IPS-18c (cell line): ENCODE measurements around the gene UST.
"Not testable (repeated sequence)": the region's sequence is repeated elsewhere in the genome, so short reads cannot be mapped to it uniquely, and the experiment has no call there.

Experiments used
- H3K4me3 ChIP-seq: 2 replicates; pipeline ENCODE4 v1.7.0; 2013; ENCODE audit warnings: low read depth, mild to moderate bottlenecking, low read length, moderate library complexity; ENCODE audit not compliant: insufficient read depth
- H3K9me3 ChIP-seq: one replicate; pipeline ENCODE4 v1.6.1; 2013; ENCODE audit warnings: mild to moderate bottlenecking, low read length, moderate library complexity; ENCODE audit not compliant: control insufficient read depth, insufficient read depth

Gene UST

DNA sequence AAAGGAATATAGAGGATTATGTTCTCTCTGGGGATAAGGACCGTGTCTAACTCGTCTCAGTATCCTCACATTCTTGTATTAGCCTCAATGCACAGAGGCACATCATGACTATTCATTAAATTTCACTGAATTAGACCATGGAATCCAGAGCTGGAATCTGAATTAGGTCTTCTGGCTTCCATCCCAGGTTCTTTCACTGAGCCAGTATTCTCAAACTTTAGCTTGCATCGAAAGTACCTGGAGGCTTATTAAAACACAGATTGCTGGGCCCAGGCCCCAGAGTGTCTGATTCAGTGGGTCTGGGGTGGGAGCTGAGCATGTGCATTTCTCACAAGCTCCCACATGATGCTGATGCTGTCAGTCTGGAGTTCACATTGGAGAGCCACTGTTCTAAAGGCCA is 142.0 kb downstream of the UST start:
- Histone ChIP-seq H3K4me3 (no peak overlapping the region), H3K9me3 (no peaks in the 10 kb centered on the region)

GRCh38 chr6:148890096-148890495 is 143.3 kb downstream of the UST start:
- no peaks in the 10 kb centered on the region for H3K9me3 ChIP-seq
- no peak overlapping the region for H3K4me3 ChIP-seq

- Histone ChIP-seq H3K9me3 (no peaks in the 10 kb centered on the region), H3K4me3 (no peak overlapping the region)
These were observed 144.0 kb downstream of the UST start for GRCh38 chr6:148890652-148891404.

DNA sequence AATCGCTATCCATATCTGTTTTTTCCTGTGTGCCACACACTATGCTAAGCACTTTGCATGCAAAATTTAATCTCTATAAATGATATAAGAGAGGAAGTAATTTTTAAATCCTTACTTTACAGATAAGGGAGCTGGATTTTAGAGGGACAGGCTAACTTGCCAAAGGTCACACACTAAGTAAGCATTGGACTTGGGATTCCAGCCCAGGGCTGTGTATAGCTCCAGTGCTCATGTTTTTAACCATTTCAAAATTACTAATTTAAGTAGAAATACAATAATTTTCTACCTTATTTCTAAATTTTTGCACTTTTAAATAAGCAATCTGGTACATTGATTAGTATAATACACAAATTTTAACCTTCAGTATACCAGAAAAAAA is 144.6 kb downstream of the UST start:
- H3K4me3 ChIP-seq, result no peak overlapping the region
- no peaks in the 10 kb centered on the region for H3K9me3 ChIP-seq

- H3K4me3 ChIP-seq, result no peak overlapping the region
- H3K9me3 ChIP-seq, result no peaks in the 10 kb centered on the region
These were observed 145.4 kb downstream of the UST start for GRCh38 chr6:148892247-148892646.

DNA sequence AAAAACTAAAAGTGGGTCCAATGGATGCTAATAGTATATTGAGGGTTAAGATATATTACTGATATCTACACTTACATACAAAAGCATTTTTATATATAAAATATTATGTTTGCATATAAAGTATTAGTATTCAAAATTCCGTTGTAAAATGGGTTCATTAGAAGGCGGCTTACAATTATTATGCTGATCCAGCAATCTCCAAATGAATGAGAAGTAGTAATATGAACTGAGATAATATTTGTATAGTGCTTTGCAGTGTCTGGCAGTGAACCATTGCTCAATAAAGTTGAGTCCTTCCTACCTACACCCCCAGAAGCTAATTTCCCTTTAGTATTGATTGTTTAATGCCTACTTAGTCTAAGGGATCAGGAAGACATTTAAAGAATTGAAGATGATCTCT is 146.2 kb downstream of the UST start:
- Histone ChIP-seq H3K9me3 (no peaks in the 10 kb centered on the region), H3K4me3 (no peak overlapping the region)

- Histone ChIP-seq H3K4me3 (no peak overlapping the region), H3K9me3 (no peaks in the 10 kb centered on the region)
These were observed 146.7 kb downstream of the UST start for GRCh38 chr6:148893481-148893880.

GRCh38 chr6:148898376-148899014 is 151.7 kb downstream of the UST start:
- no peaks in the 10 kb centered on the region for H3K9me3 ChIP-seq

GRCh38 chr6:148904896-148905870 is 158.4 kb downstream of the UST start:
- no peaks in the 10 kb centered on the region for H3K9me3 ChIP-seq
- H3K4me3 ChIP-seq, result no peak overlapping the region

More at GRCh38 chr6:148898376-148899014, 151.7 kb downstream of the UST start:
- H3K4me3 ChIP-seq, result no peak overlapping the region

- no peaks in the 10 kb centered on the region for H3K9me3 ChIP-seq
- H3K4me3 ChIP-seq, result no peak overlapping the region
These were observed 159.1 kb downstream of the UST start for GRCh38 chr6:148905901-148906300.

- Histone ChIP-seq H3K9me3 (no peaks in the 10 kb centered on the region), H3K4me3 (no peak overlapping the region)
These were observed 159.6 kb downstream of the UST start for GRCh38 chr6:148906386-148906785.

DNA sequence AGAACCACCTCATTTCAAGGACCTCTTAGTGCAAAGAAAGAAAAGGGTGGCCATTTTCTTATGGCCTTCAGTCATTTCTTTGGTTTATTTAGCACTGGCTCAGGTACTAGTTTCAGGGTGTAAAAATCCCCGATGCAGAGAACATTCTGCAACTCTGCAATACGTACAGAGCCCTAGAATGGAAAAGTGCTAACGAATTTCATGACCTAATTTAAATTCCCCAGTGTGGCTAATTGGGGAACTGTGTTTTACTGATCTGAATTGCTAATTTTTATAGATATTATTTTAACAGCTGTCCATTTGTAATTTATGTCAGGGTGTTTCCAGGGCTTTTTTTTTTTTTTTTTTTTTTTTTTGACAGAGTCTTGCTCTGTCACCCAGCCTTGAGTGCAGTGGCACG is 160.7 kb downstream of the UST start:
- H3K4me3 ChIP-seq, result no peak overlapping the region
- no peaks in the 10 kb centered on the region for H3K9me3 ChIP-seq

GRCh38 chr6:148912252-148912651 is 165.4 kb downstream of the UST start:
- H3K9me3 ChIP-seq, result no peaks in the 10 kb centered on the region
- no peak overlapping the region for H3K4me3 ChIP-seq

GRCh38 chr6:148915810-148916209 is 169.0 kb downstream of the UST start:
- no peaks in the 10 kb centered on the region for H3K9me3 ChIP-seq
- no peak overlapping the region for H3K4me3 ChIP-seq

GRCh38 chr6:148916485-148916884 is 169.7 kb downstream of the UST start:
- not testable (repeated sequence) for H3K4me3 ChIP-seq, H3K9me3 ChIP-seq

DNA sequence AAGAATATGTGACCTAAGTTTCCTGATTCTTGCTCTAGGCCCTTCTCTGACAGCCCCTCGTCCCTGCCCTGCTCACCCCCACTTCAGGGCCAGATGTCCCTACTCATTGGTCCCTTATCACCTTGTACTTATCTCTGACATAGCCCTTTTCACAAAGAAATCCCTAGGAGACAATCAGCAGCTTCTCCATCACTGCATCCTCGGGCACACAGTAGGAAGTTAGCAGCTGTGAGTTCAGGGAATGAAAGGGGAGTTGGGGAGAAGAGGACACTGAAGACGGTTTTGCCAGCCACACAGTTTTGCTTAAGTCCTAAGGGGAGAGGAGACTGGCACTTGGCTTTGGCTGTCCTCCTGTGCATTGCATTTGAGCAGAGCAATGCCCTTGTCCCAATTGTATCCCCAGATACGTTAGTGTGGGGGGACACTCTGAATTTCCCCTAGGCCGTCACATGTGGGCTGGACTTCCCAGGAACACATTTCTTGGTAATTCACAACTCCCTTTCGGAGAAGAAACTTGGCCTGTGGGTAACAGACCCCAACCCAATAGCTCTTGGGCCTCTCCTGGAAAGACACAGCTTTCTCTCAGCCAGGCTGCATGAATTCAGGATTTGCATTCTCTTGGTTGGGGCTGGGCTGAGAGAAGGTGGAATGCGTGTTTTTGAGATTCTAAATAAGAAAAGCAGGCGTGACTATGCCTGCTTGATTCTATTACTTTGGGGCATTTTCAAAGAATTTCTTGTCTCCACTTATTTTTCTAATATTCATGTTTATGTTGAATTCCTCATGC is 177.6 kb downstream of the UST start:
- H3K9me3 ChIP-seq, result no peaks in the 10 kb centered on the region

DNA sequence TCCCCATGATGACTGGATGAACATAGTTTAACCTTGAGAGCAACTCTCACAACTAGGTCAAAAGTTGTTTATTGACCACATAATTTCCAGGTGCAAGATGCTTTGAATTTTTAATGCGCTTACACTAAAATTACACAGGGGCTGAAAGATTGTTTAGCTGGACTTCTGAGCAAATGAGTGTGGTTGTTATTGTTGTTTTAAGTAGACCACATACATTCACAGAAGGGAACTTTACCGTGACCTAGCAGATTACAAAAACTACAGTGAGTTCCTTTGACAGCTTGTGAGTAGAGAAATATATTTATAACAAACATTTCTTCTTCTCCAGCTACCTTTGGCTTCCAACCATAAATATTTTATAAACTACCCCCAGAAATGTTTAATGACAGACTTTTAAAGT is 178.9 kb downstream of the UST start:
- no peak overlapping the region for H3K4me3 ChIP-seq
- no peaks in the 10 kb centered on the region for H3K9me3 ChIP-seq

More for the DNA sequence above, 177.6 kb downstream of the UST start:
- H3K4me3 ChIP-seq, result no peak overlapping the region; the same call in 1 of the 2 replicates
